Naive B cell (primary cell): ENCODE data around the gene PHF13. TPM values are rescaled to one million over a fixed set of nuclear protein-coding genes. Genes with fewer than 3 reads are reported as not detected.
A peak's percentile ranks its signal among the peaks of the same experiment; 100 is the strongest.

ENCODE experiments used
- ATAC-seq, 2 donors: fragments of 150-1000 bp; cut with Tn5 transposase; 2 replicates each; pipeline ENCODE4 v1.10.0; 2021; ENCODE audit warnings: low read depth in 2 of 2, mild to moderate bottlenecking in 2 of 2, moderate library complexity in 2 of 2
- DNase-seq: peaks from one replicate; pipeline ENCODE4 v3.0.0; 2022
- H3K27ac Mint-ChIP-seq, 6 donors: one replicate each; pipeline ENCODE4 v1.8.0; 2020 to 2022; ENCODE audit warnings: mild to moderate bottlenecking in 6 of 6, mixed read lengths in 6 of 6, moderate library complexity in 5 of 6, inconsistent platforms in 2 of 6
- H3K27me3 Mint-ChIP-seq, 3 donors: one replicate each; pipeline ENCODE4 v1.8.0; 2021 to 2022; ENCODE audit warnings: mixed read lengths in 3 of 3, mild to moderate bottlenecking in 1 of 3
- H3K36me3 Mint-ChIP-seq, 2 donors: one replicate each; pipeline ENCODE4 v1.8.0; 2020 to 2022; ENCODE audit warnings: mixed read lengths in 2 of 2, inconsistent platforms in 1 of 2, mild to moderate bottlenecking in 1 of 2
- H3K4me1 Mint-ChIP-seq, 3 donors: one replicate each; pipeline ENCODE4 v1.8.0; 2020 to 2022; ENCODE audit warnings: mixed read lengths in 3 of 3, inconsistent platforms in 1 of 3, mild to moderate bottlenecking in 1 of 3, moderate library complexity in 1 of 3
- H3K4me3 Mint-ChIP-seq, 8 donors: one replicate each; pipeline ENCODE4 v1.8.0; 2020 to 2022; ENCODE audit warnings: mild to moderate bottlenecking in 8 of 8, mixed read lengths in 8 of 8, moderate library complexity in 8 of 8, inconsistent platforms in 2 of 8
- H3K9me3 Mint-ChIP-seq, 7 donors: one replicate each; pipeline ENCODE4 v1.8.0; 2020 to 2022; ENCODE audit warnings: mixed read lengths in 7 of 7, mild to moderate bottlenecking in 5 of 7, inconsistent platforms in 2 of 7, moderate library complexity in 1 of 7
- polyA plus RNA-seq, 6 donors: library from polyadenylated mRNA; unstranded; fragments of 300-500 nt; fragmentation: Illumina TruSeq; gene quantifications; one replicate each; pipeline ENCODE4 v1.2.3, GENCODE V29; 2021; ENCODE audit warnings: low read depth in 6 of 6

The PHF13 gene
- polyA plus RNA-seq, 6 donors from 2014 or later = 2.7 to 6.0 (median 4.2) TPM

GRCh38 chr1:6580593-6581409 is 32.7 kb upstream of the PHF13 start:
- Mint-ChIP-seq H3K27ac (peak overlapping the region; percentile 97 to 100 (median 98)), H3K36me3 (no peaks in the 10 kb centered on the region), H3K9me3 (no peaks in the 10 kb centered on the region), H3K4me1 (peaks cover 24 to 49% (median 48%) of the 10 kb centered on the region in 3 donors), H3K4me3 (peak overlapping the region; percentile 84 to 99 (median 98)), H3K27me3 (no peaks in the 10 kb centered on the region)
- ATAC-seq (no peak), DNase-seq (no peak)

DNA sequence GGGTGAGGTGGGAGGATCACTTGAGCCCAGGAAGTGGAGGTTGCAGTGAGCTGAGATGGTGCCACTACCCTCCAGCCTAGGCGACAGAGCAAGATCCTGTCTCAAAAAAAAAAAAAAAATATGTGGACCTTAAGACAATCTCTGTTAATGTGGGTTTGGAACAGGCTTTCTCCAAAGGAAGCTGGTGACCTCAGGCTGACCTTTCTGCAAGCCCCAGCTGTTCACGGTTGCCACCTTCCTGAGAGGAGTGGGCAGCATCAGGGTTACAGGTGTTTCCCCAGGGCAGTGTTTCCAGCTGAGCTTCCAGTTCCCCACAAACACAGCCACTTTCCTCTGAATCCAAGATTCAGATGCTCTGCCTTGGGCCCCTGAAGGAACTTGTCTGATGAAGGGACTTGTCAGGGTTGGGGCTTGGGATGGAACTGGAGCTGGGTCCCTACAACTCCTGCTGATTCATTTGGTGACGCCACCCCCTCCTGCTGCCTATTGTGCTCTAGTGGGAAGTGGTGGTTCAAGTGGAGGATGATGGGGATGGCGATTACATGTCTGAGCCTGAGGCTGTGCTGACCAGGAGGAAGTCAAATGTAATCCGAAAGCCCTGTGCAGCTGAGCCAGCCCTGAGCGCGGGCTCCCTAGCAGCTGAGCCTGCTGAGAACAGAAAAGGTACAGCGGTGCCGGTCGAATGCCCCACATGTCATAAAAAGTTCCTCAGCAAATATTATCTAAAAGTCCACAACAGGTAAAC is 31.8 kb upstream of the PHF13 start:
- ATAC-seq (no peak), DNase-seq (no peak)
- H3K27me3 Mint-ChIP-seq = no peaks in the 10 kb centered on the region
- H3K36me3 Mint-ChIP-seq = no peaks in the 10 kb centered on the region
- no peaks in the 10 kb centered on the region for H3K9me3 Mint-ChIP-seq
- peak overlapping the region in 5 of 6 donors; percentile 79 to 100 (median 99) for H3K27ac Mint-ChIP-seq
- peak overlapping the region; percentile 53 to 98 (median 80) for H3K4me3 Mint-ChIP-seq
- peaks cover 24 to 49% (median 48%) of the 10 kb centered on the region in 3 donors for H3K4me1 Mint-ChIP-seq

GRCh38 chr1:6582370-6582769 is 31.2 kb upstream of the PHF13 start:
- no peak for DNase-seq
- H3K9me3 Mint-ChIP-seq = no peaks in the 10 kb centered on the region
- H3K27me3 Mint-ChIP-seq = no peaks in the 10 kb centered on the region

DNA sequence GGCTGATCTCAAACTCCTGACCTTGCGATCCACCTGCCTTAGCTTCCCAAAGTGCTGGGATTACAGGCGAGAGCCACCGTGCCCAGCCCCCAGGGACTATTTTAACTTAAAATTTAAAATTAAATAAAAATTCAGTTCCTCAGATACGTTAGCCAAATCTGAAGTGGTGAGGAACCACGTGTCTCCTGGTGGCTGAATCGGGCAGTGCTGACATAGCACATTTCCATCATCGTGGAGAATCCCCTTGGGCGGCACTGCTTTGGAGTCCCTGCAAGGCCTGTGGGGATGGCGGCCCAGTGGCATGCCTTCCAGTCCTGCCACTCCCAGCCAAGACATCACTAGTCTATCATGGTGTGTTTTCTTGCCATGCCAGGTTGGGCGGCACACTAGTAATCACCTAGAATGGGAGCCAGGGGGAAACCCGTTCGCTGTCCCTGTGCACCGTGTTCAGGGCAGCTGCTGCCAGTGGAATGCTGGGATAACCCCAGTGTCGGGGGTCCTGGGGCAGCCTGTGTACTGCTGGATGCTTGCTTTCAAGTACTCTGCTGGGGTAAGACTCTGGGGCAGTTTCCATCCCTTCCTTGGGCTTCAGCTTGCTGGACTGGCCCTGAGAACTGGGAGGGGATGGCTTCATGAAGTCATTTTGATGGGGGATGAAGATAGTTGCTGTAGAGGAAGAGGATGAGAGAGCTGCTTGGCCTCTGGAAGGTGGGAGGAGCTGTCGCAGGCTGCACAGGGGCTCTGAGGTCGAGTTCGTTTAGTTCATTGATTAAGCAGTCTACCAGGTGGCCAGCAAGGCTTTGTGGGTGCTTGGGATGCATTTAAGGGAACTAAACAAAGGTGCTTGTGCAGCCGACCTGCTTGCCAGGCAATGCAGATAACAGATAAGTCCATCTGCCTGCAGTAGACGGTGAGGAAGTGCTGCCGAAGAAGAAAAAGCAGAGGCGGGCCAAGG is 29.1 kb upstream of the PHF13 start:
- Mint-ChIP-seq H3K4me1 (peaks cover 27 to 48% (median 40%) of the 10 kb centered on the region in 3 donors), H3K36me3 (no peaks in the 10 kb centered on the region), H3K27me3 (no peaks in the 10 kb centered on the region), H3K4me3 (no peak overlapping the region), H3K27ac (peak overlapping the region in 4 of 6 donors; percentile 24 to 76 (median 44)), H3K9me3 (no peaks in the 10 kb centered on the region)
- DNase-seq = no peak
- no peak for ATAC-seq

More at GRCh38 chr1:6582370-6582769, 31.2 kb upstream of the PHF13 start:
- Mint-ChIP-seq H3K4me3 (peak overlapping the region in 7 of 8 donors; percentile 15 to 98 (median 75)), H3K36me3 (no peaks in the 10 kb centered on the region), H3K27ac (peak overlapping the region in 5 of 6 donors; percentile 48 to 98 (median 91)), H3K4me1 (peaks cover 24 to 51% (median 48%) of the 10 kb centered on the region in 3 donors)
- ATAC-seq = no peak

GRCh38 chr1:6585081-6585722 is 28.3 kb upstream of the PHF13 start:
- no peak for DNase-seq
- Mint-ChIP-seq H3K36me3 (no peaks in the 10 kb centered on the region), H3K27ac (peak overlapping the region in 2 of 6 donors; percentile 24 to 76), H3K9me3 (no peaks in the 10 kb centered on the region), H3K4me3 (no peak overlapping the region), H3K27me3 (no peaks in the 10 kb centered on the region), H3K4me1 (peaks cover 27 to 42% (median 35%) of the 10 kb centered on the region in 3 donors)
- ATAC-seq = no peak

DNA sequence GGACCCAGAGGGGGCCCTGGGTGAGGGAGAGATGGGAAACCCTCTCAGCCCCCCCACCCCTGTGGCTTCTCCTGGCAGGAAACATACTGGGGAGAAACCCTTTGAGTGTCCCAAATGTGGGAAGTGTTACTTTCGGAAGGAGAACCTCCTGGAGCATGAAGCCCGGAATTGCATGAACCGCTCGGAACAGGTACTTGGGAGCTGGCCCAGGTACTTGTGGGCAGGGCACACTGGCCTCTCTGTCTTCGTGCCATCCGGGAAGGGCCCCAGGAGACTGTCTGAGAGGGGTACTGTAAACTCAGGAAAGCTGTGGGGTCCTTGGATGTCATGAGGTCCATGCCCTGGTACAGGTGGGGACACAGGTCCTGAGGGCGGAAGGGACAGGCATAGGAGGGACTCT is 27.7 kb upstream of the PHF13 start:
- DNase-seq (no peak), ATAC-seq (no peak)
- H3K36me3 Mint-ChIP-seq = no peaks in the 10 kb centered on the region
- H3K27ac Mint-ChIP-seq = no peak overlapping the region
- peaks cover 22 to 36% (median 33%) of the 10 kb centered on the region in 3 donors for H3K4me1 Mint-ChIP-seq
- H3K9me3 Mint-ChIP-seq = no peaks in the 10 kb centered on the region
- H3K4me3 Mint-ChIP-seq = peak overlapping the region in 1 of 8 donors; percentile 22
- H3K27me3 Mint-ChIP-seq = no peaks in the 10 kb centered on the region

GRCh38 chr1:6586404-6586816 is 27.1 kb upstream of the PHF13 start:
- H3K4me1 Mint-ChIP-seq = peaks cover 22 to 36% (median 33%) of the 10 kb centered on the region in 3 donors
- no peak overlapping the region for H3K4me3 Mint-ChIP-seq
- no peaks in the 10 kb centered on the region for H3K27me3 Mint-ChIP-seq
- H3K9me3 Mint-ChIP-seq = no peaks in the 10 kb centered on the region
- H3K36me3 Mint-ChIP-seq = no peaks in the 10 kb centered on the region
- no peak for DNase-seq
- no peak overlapping the region for H3K27ac Mint-ChIP-seq
- no peak for ATAC-seq

DNA sequence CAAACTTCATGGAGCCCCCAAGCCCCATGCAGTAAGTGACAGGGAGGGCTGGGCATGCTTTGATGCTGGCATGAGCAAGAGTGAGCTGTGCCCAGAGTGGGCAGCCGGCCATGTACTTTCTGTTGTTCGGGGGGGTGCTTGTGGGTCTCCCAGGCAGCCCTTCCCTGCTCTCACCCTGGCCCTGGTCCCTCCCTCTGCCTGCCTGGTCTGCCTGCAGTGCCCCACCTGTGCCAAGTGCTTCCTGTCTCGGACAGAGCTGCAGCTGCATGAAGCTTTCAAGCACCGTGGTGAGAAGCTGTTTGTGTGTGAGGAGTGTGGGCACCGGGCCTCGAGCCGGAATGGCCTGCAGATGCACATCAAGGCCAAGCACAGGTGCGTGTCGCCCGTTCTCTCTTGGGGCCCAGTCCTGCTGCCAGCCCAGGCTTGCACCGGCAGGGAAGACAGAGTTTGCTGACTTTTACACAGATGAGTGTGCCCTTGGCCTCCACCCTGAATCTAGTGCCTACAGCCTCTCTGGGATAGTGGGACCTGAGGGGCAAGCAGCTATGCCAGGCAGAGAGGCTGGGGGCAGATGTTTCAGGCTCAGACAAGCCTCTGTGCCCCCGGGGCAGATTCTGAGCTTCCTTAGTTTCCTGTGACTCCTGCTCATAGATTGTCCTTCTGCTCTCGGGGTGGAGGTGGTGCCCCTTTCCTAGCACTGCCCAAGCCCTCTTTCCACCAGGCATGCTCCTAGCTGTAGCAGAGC is 26.1 kb upstream of the PHF13 start:
- peak overlapping the region in 1 of 6 donors; percentile 49 for H3K27ac Mint-ChIP-seq
- peaks cover 19 to 29% (median 27%) of the 10 kb centered on the region in 3 donors for H3K4me1 Mint-ChIP-seq
- no peaks in the 10 kb centered on the region for H3K36me3 Mint-ChIP-seq
- no peak overlapping the region for H3K4me3 Mint-ChIP-seq
- no peak for DNase-seq
- ATAC-seq = no peak
- no peaks in the 10 kb centered on the region for H3K27me3 Mint-ChIP-seq
- no peaks in the 10 kb centered on the region for H3K9me3 Mint-ChIP-seq

- Mint-ChIP-seq H3K9me3 (no peaks in the 10 kb centered on the region), H3K36me3 (no peaks in the 10 kb centered on the region), H3K4me3 (no peak overlapping the region), H3K4me1 (peaks cover 18 to 27% (median 22%) of the 10 kb centered on the region in 3 donors), H3K27me3 (no peaks in the 10 kb centered on the region), H3K27ac (no peak overlapping the region)
- ATAC-seq (no peak), DNase-seq (no peak)
These were observed 25.2 kb upstream of the PHF13 start for GRCh38 chr1:6588128-6588892.

GRCh38 chr1:6588893-6589520 is 24.5 kb upstream of the PHF13 start:
- DNase-seq (no peak), ATAC-seq (no peak)
- H3K9me3 Mint-ChIP-seq = no peaks in the 10 kb centered on the region
- no peak overlapping the region for H3K27ac Mint-ChIP-seq
- H3K4me3 Mint-ChIP-seq = no peak overlapping the region
- no peaks in the 10 kb centered on the region for H3K27me3 Mint-ChIP-seq
- H3K4me1 Mint-ChIP-seq = peaks cover 18 to 27% (median 22%) of the 10 kb centered on the region in 3 donors
- H3K36me3 Mint-ChIP-seq = no peaks in the 10 kb centered on the region

GRCh38 chr1:6590046-6590445 is 23.5 kb upstream of the PHF13 start:
- no peaks in the 10 kb centered on the region for H3K36me3 Mint-ChIP-seq
- DNase-seq (no peak), ATAC-seq (no peak)
- peaks cover 13 to 18% (median 15%) of the 10 kb centered on the region in 3 donors for H3K4me1 Mint-ChIP-seq
- H3K27ac Mint-ChIP-seq = no peak overlapping the region
- no peak overlapping the region for H3K4me3 Mint-ChIP-seq
- no peaks in the 10 kb centered on the region for H3K27me3 Mint-ChIP-seq
- H3K9me3 Mint-ChIP-seq = no peaks in the 10 kb centered on the region
